ENCODE data around the gene ADGRL2.

DNA sequence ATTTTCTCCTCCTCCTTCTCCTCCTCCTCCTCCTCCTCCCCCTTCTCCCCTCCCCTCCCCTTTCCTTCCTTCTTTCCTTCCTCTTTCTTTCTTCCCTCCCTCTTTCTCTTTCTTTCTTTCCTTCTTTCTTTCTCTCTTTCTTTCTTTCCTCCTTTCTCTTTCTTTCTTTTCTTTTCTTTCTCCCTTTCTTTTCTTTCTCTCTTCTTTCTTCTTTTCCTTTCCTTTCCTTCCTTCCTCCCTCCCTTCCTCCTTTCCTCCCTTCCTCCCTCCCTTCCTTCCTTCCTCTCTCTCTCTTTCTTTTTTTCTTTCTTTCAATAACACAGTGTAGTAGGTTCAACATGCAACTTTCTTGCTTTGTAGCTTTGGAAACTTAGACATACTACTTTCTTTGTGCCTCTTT lies 46.3 kb upstream of the ADGRL2 start:
- TF ChIP-seq POLR2A (IDR thresholded peaks at IDR 0.05), result no peak
- TF ChIP-seq, protein P1, sequence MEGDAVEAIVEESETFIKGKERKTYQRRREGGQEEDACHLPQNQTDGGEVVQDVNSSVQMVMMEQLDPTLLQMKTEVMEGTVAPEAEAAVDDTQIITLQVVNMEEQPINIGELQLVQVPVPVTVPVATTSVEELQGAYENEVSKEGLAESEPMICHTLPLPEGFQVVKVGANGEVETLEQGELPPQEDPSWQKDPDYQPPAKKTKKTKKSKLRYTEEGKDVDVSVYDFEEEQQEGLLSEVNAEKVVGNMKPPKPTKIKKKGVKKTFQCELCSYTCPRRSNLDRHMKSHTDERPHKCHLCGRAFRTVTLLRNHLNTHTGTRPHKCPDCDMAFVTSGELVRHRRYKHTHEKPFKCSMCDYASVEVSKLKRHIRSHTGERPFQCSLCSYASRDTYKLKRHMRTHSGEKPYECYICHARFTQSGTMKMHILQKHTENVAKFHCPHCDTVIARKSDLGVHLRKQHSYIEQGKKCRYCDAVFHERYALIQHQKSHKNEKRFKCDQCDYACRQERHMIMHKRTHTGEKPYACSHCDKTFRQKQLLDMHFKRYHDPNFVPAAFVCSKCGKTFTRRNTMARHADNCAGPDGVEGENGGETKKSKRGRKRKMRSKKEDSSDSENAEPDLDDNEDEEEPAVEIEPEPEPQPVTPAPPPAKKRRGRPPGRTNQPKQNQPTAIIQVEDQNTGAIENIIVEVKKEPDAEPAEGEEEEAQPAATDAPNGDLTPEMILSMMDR (IDR thresholded peaks at IDR 0.05), result no peak
